ENCODE measurements around the gene ATP11A.

ATP11A gene

DNA sequence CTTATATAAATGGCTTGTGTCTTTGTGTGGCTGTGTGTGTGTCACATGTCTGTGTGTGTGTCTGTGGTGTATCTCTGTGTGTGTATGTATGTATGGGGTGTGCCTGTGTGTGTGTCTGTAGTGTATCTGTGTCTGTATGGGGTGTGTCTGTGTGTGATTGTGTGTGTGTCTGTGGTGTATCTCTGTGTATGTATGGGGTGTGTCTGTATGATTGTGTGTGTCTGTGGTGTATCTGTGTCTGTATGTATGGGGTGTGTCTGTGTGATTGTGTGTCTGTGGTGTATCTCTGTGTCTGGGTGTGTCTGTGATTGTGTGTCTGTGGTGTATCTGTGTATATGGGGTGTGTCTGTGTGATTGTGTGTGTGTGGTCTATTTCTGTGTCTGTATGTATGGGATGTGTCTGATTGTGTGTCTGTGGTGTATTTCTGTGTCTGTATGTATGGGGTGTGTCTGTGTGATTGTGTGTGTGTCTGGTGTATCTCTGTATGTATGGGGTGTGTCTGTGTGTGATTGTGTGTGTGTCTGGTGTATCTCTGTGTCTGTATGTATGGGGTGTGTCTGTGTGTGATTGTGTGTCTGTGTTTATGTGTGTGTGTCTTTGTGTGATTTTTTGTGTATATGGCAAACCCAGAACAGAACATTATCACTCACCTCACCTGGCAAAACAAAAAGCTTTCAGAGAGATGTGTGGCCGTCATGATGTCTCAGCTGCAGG, 223.0 kb downstream of the ATP11A start:
- DNase-seq = no peak

DNA sequence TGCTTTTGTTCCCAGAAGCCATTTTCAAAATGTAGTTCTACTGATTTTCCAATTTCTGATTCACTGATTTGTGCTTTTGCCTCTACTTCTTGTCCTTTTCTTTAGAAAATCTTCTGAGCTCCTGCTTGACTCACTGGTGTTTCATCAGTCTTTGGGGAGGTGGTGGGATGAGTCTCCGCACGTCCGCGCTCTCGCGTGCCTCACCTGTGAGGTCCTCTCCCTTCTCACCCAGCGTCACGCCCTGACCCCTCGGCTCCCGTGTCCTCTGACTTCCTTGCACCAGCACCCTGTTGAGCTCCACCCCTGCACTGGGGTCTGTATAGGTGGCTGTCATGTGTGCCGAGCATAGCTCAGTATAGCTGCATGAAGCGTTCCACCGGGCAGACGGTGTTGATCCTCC, 226.5 kb downstream of the ATP11A start:
- no peak for DNase-seq

DNA sequence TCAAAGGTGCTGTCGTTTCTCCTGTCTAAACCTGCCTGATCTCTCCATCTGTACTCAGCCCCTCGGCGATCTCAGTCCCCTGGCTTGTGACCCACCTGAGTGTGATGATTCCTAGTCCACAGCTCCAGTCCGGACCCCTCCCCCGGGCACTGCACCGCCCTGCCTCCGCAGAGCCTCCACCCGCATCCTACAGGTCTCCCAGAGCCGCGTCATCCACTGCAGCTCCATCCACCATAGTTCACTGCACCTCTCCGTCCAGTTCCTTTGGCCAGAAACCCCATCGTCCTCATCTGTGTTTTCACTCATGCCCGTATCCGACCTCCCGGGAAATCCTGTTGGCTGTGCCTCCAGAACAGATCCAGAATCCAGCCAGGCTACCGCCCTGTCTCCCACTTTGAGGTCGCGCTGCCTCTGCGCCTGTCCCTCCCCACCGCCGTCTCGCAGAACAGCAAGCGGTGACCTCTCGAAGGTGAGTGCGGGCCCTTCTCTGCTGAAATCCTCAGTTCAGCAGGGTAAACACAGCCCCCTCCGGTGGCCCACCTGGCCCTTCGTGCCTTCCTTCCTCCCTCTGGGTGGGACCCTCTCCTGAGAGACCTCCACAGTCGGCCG, 227.3 kb downstream of the ATP11A start:
- no peak for DNase-seq

DNA sequence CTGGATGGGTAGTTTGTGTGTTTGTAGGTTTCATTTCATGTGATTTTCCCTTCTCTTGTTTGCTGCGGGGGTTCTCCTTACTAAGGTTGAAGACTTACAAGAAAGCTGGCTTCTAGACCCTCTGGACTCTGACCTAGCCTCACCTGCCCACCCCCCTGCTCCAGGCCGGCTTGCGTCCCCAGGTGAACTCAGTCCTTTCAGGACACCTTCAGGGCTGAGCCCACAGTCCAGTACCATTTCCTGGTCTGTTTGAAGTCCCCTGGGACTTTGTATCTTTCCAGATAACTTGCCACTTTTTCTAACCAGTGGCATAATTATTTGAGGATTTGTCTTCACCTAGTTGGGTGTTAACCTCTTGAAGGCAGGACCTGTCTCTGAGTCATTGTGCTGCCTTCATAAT, 227.9 kb downstream of the ATP11A start:
- no peak for DNase-seq

DNA sequence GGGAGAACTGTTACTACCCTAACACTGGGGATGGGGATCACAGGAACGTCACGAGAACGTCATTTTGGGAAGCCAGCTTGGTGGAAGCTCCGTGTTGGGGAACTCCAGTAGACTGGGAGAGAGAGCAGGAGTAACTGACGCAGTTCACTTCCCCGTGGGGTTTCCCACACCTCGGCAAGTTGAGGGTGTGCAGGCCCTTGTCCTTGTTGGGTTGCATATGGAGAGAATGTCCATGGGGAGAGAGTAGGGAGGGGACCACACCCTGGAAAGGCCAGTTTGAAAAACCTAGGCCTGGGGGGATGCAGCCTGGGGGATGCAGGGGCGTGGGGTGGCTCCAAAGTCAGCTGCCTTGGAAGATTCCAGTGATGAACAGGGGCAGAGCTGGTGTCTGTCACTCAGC, 228.4 kb downstream of the ATP11A start:
- no peak for DNase-seq

DNA sequence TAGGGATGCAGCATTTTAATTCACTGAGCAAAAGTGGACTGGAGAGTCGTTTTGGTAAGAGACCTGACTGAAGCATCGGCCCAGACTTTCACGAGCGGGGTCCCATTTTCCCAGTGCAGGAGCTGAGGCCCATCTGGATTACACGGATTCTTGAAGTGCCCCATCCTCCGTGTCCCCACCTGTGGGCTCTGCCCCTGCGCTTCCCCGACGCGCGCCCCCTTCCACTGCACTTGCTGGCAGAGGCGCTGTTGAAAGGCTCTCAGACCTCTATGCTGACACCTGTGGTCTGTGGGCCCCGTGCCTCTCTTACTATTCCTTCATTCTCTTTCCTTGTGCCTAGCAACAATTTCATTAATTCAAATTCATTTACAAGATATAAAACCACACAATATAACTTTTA, 228.9 kb downstream of the ATP11A start:
- no peak for DNase-seq

DNA sequence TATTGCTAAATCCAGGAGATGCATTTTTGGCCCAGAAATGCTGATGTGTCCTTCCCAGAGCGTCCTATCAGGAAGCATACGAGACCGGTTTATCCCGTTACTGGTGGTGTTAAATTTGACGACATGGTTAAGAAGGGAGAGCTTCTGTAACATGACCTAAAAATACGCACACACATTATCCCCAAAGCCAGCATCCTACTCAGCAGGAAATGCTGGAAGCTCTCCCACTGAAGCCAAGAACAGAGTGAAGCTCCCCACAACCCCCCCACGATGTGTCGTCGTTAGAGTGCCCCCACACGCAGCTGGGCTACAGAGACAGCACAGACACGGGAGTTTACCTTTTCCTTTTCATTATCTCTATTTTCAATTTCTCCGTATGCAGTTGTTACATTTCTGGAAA, 234.1 kb downstream of the ATP11A start:
- DNase-seq = no peak

DNA sequence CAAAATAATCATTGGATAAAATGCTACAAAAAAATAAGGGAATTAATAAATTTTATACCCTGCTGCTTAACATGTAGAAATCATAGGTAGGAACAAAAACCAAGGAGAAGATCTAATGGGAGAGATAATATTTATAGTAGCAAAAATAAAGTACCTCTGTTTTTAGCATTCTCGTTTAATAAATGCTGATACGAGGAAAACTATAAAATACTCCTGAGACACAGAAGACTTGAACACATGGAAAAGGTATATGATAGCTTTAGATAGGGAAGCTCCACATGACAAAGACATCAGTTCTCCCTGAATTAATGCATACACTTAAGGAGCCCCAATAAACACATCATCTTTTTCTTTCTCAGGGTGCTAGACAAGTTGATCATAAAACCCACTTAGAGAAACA, 234.5 kb downstream of the ATP11A start:
- DNase-seq = no peak

DNA sequence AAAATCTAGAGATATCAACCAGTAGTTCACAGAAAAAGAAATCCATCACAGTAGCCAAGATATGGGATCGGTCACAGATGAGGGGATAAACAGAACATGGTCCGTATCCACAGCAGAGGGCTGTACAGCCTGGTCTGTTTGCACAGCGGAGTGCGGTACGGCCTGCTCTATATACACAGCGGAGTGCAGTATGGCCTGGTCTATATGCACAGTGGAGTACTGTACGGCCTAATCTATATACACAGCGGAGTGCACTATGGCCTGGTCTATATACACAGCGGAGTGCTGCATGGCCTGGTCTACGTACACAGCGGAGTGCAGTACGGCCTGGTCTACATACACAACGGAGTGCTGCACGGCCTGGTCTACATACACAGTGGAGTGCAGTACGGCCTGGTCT, 236.2 kb downstream of the ATP11A start:
- no peak for DNase-seq

DNA sequence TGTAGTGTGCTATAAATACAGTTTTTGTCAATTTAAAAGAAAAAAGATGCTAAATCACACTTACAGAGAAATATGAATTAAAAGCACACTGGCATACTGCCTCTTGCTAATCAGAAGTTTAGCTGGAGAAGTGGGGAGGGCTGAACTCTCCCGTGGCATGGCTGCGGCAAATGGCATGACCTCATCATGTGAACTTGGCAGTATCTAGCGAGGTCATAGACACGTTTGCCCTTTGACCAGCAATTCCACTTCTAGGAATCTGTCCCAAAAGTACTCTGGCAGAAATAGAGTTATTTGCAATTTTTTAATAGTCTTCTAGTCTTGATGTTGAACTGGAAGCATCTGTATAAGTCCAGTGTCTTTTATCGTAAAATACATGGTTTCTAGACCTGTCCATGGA, 237.2 kb downstream of the ATP11A start:
- no peak for DNase-seq

DNA sequence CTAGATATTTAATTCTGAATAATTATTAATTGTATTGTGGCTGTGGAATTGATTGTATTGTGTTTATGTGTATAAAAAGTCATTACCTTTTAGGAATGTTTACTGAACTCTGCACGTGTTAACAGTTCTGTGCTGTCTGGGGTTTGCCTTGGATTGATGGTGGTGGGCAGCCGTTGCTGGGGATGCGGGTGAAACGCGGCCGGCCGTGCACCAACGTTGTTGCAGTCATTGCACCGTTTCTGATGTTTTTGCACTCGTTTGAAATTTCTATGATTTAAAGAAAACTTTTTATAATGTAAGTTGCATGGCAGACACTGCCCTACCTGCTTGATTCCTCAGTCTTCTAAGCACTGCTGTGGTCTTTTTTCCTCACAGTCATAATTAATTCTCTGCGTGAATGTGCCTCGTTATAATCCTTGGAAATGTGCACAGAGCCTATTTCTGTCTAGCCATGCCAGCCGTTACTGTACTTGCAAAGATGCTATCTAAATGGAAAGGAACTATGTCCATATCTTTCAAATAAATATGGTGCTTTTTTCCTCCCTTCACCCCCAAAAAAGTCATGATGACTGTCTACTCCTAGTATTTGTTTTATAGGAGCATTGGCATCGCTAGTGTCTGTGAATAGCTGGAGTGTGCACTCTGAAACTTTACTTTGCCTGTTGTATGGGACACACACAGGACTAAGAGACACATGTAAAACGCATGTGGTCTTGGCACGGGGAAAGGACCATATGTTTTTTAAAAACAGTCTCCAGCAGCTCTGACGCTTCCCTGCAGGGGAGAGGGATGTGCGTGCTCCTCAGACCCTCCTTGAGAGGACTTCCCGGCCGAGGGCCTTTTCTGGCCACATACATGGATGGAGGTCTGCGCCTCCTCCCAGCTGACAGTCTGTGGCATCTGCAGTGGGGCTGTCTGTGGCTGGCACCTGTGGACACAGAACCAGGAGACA, 238.5 kb downstream of the ATP11A start:
- DNase-seq = no peak

DNA sequence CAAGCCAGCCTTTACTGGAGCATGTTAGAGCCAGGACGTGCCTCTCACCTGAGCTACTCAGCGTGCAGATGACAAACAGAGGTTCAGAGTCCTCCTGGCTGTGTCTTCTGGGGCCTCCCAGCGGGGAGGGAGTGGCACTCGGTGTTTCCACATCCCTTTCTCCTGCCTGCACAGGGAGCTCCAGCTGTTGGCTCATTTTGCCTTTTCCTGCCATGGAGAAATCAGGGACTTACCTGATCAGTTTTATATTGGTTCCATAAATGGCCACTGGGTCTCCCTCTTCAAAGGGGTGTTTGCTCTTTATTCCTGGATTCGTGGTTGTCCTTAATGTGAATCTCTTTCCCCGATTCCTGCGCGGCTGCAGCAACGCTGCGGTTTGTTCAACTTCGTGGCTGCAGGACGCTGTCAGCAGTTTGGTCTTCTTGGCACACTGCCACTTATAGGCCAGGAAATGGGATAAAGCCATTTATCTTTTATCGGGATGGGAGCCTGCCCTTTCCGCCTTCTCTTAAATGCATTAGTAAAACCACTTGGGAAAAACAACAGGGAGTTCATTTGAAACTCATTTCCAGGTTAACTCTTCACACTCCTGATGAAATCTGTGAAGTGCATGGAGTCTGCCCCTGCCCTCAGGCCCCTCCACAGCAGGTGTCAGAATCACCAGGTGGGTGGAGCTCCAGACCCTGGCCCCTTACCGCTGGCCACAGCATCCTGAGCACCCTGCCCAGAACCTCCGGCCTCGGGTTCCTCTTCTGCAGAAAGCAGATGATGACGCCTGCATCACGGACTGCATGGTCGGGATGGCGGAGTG, 239.3 kb downstream of the ATP11A start:
- no peak for DNase-seq

DNA sequence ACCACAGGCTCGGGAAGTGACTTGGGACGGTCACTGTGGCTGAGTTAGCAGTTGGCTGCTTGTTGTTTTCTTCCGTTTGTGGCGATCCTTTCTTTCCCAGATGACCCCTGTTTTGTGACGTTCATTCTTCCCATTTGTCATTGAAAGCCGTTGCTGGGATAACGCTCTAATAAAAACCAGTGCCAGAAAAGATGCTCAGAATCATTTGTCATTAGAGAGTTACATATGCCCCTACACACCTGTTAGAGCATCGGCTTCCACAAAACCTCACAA, 239.9 kb downstream of the ATP11A start:
- DNase-seq = no peak

DNA sequence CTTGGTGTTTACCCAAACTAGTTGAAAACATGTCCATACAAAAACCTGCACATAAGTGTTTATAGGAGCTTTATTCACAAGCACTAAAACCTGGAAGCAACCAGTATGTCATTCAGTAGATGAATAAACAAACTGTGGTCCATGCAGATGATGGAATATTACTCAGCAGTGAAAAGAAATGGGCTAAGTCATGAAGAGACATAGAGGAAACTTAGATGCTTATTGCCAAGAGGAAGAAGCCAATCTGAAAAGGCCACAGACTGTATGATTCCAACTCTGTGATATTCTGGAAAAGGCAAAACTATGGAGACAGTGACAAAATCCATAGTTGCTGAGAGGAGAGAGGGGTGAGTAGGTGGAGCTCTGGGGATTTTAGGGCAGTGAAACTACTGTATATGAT, 240.4 kb downstream of the ATP11A start:
- DNase-seq = no peak

DNA sequence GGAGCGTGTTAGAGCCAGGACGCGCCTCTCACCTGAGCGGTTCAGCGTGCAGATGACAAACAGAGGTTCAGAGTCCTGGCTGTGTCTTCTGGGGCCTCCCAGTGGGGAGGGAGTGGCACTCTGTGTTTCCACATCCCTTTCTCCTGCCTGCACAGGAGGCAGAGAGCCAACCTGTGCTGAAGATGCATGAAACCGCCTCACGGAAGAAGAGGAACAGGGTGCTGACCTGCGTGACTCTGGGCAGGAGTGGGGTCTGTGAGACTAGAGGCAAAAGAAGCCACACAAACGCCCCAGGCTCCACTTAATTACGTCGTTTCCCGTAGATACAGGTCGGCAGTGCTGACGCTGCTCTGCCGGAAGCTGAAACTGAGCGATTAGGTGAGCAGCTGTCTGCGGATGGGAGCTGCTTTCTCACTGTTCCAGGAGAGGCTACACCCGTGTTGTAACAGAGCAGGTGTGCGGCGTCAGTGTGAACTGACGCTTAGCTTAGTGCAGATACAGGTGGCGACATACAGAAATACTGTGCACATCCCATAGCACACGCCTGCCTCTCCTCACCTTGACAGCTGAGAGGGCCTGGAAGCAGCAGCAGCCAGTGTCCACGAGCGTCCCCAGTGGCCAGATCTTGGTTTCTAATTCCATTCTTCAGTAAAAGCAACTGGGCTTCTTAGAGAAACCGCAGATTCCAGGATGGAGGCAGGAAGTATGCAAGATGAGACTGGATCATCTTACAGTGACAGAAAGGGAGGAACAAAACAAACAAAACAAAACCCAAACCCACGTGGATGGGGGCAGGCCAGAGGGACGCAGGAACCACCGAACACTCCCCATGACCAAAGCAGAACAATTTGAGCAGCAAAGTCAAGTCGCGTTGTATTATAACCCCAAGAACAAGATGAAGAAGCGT, 241.4 kb downstream of the ATP11A start:
- no peak for DNase-seq

DNA sequence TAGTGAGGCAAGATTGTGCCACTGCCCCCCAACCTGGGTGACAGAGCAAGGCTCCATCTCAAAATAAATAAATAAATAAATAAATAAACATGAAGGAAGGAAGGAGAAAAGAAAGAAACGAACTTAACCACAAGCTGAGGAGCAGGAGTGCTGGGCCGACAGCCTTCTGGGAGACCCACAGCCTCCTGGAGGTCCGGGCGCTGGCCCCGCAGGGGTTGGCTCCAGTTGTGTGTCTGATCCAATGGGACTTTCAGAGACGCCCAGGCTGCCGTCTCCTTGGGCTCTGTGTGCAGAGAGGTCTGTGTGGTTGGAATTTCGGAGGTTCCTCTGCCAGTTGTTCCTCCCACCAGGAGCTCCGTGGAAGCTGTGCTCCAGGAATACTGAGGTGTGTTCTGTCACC, 243.1 kb downstream of the ATP11A start:
- DNase-seq = no peak

DNA sequence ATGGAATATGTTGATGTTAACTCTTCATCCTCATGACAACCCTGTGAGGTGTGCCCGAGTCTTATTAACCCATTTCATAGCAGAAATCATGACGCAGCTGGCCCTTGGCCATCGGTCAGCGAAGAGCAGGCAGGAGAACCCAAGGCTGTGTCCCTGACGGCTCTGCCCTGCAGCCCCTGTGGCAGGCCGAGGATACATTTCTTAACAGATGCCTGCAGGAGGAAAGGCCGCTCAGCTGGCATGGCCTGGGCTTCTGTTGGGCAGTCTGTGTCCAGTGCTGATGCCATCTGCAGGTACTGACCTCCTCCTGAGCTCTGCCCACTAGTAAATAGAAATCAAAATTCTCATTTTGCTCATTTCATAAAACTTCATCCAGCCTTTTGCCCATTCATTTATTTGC, 243.8 kb downstream of the ATP11A start:
- no peak for DNase-seq

DNA sequence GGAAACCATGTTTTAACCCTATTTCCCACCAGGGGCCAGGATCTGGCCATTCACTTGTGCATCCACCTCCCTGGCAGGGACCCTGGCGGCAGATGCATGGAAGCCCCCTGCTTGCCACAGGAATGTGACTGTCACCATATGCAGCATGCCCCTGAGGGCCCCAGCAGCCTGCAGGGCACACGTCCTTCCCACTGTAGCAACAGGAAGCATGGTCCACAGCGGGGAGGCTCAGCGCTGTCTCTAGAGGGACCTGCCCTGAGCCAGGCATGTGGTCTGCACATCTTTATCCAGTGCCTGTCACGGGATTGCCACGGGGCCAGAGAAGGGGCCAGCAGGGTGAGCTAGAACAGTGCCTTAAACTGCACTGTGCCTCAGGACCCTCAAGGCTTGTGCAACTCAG, 244.2 kb downstream of the ATP11A start:
- DNase-seq = no peak

All from activated gamma-delta T cell treated with Interleukin-2 at 50 U/mL for 16 hours (primary cell).